WTC11 (cell line): ENCODE results near the gene ENGASE. TPM values are rescaled to one million over a fixed set of nuclear protein-coding genes. Genes with fewer than 3 reads are reported as not detected.

ENCODE experiments used
- ATAC-seq: fragments of 200-7000 bp; cut with Tn5 transposase; 2 replicates; pipeline ENCODE4 v1.10.0; 2021; ENCODE audit warnings: mild to moderate bottlenecking, moderate library complexity
- CTCF ChIA-PET: fragments of 300-600 bp; sonication (Branson Sonifier 250); formaldehyde crosslinking; loops from one replicate; lab custom pipeline; 2021; ENCODE audit warnings: antibody characterized with exemption; lab: Charles Lee
- POLR2A ChIA-PET: fragments of 350-600 bp; sonication (Branson Sonifier 250); formaldehyde crosslinking; loops from one replicate; lab custom pipeline; 2021; ENCODE audit warnings: antibody characterized with exemption; lab: Charles Lee
- DNase-seq: peaks from one replicate; pipeline ENCODE4 v3.0.0; 2021; ENCODE audit warnings: low spot score
- H3K27ac Mint-ChIP-seq: 2 replicates; pipeline ENCODE4 v1.8.0; 2021; ENCODE audit warnings: mixed read lengths
- H3K27me3 Mint-ChIP-seq: 2 replicates; pipeline ENCODE4 v1.8.0; 2021; ENCODE audit warnings: low read depth, mild to moderate bottlenecking, moderate library complexity, mixed read lengths
- H3K36me3 Mint-ChIP-seq: 2 replicates; pipeline ENCODE4 v1.8.0; 2021; ENCODE audit warnings: mixed read lengths
- H3K4me1 Mint-ChIP-seq: 2 replicates; pipeline ENCODE4 v1.8.0; 2022; ENCODE audit warnings: mixed read lengths
- H3K4me3 Mint-ChIP-seq: 2 replicates; pipeline ENCODE4 v1.8.0; 2021; ENCODE audit warnings: mild to moderate bottlenecking, moderate library complexity, mixed read lengths
- H3K9me3 Mint-ChIP-seq: 2 replicates; pipeline ENCODE4 v1.8.0; 2021; ENCODE audit warnings: mixed read lengths
- ARID4B ChIP-seq: sonication (generic); formaldehyde crosslinking; IDR thresholded peaks from 2 replicates; pipeline ENCODE4 v1.8.0; 2023; ENCODE audit warnings: missing genetic modification reagents, mild to moderate bottlenecking, borderline replicate concordance
- FOXP1 ChIP-seq: sonication (generic); formaldehyde crosslinking; IDR thresholded peaks from 2 replicates; pipeline ENCODE4 v1.8.0; 2022; ENCODE audit warnings: missing genetic modification reagents, mild to moderate bottlenecking, moderate library complexity, borderline replicate concordance
- FOXP4 ChIP-seq: sonication (generic); formaldehyde crosslinking; IDR thresholded peaks from 2 replicates; pipeline ENCODE4 v1.8.0; 2022; ENCODE audit warnings: mild to moderate bottlenecking, missing genetic modification reagents
- GABPB1 ChIP-seq: sonication (generic); formaldehyde crosslinking; IDR thresholded peaks from 2 replicates; pipeline ENCODE4 v1.8.1; 2023; ENCODE audit warnings: mild to moderate bottlenecking, missing genetic modification reagents
- GRHL2 ChIP-seq: fragments of 250-450 bp; sonication (Bioruptor Pico); IDR thresholded peaks from 2 replicates; pipeline ENCODE4 v1.8.0; 2022; ENCODE audit warnings: mild to moderate bottlenecking, moderate library complexity; ENCODE audit not compliant: insufficient replicate concordance, severe bottlenecking
- GTF2I ChIP-seq: fragments of 250-450 bp; sonication (Bioruptor Pico); conservative IDR thresholded peaks from 2 replicates; pipeline ENCODE4 v1.4.0; 2021; ENCODE audit warnings: mild to moderate bottlenecking
- IRF2 ChIP-seq: sonication (generic); formaldehyde crosslinking; IDR thresholded peaks from 2 replicates; pipeline ENCODE4 v1.8.0; 2022; ENCODE audit warnings: low read depth, missing genetic modification reagents, borderline replicate concordance
- MXD4 ChIP-seq: fragments of 250-450 bp; sonication (Bioruptor Pico); IDR thresholded peaks from 2 replicates; pipeline ENCODE4 v1.8.0; 2021; ENCODE audit warnings: mild to moderate bottlenecking, moderate library complexity, borderline replicate concordance
- OVOL2 ChIP-seq: fragments of 250-450 bp; sonication (Bioruptor Pico); IDR thresholded peaks from 2 replicates; pipeline ENCODE4 v1.9.0; 2021; ENCODE audit warnings: mild to moderate bottlenecking, borderline replicate concordance
- RORB ChIP-seq: fragments of 250-450 bp; sonication (Bioruptor Pico); IDR thresholded peaks from 2 replicates; pipeline ENCODE4 v1.9.0; 2021; ENCODE audit warnings: mild to moderate bottlenecking
- SMAD4 ChIP-seq: sonication (generic); formaldehyde crosslinking; IDR thresholded peaks from 2 replicates; pipeline ENCODE4 v1.8.0; 2022; ENCODE audit warnings: mild to moderate bottlenecking, missing genetic modification reagents
- ZNF281 ChIP-seq: sonication (generic); formaldehyde crosslinking; IDR thresholded peaks from 2 replicates; pipeline ENCODE4 v1.8.0; 2023; ENCODE audit warnings: mild to moderate bottlenecking, missing genetic modification reagents
- ZNF416 ChIP-seq: fragments of 250-450 bp; sonication (Bioruptor Pico); IDR thresholded peaks from 2 replicates; pipeline ENCODE4 v1.9.0; 2021; ENCODE audit warnings: mild to moderate bottlenecking, inconsistent platforms
- total RNA-seq: library from RNA; stranded (reverse); gene quantifications from 3 replicates; pipeline ENCODE4 v1.2.3, GENCODE V29; 2021
- TF ChIP-seq, protein P1 (sequence below): sonication (generic); formaldehyde crosslinking; IDR thresholded peaks from 2 replicates; pipeline ENCODE4 v1.8.1; 2023; ENCODE audit warnings: mild to moderate bottlenecking, missing genetic modification reagents, moderate library complexity

Gene ENGASE
- total RNA-seq, 1 experiment from 2014 or later = 41.6 TPM

DNA sequence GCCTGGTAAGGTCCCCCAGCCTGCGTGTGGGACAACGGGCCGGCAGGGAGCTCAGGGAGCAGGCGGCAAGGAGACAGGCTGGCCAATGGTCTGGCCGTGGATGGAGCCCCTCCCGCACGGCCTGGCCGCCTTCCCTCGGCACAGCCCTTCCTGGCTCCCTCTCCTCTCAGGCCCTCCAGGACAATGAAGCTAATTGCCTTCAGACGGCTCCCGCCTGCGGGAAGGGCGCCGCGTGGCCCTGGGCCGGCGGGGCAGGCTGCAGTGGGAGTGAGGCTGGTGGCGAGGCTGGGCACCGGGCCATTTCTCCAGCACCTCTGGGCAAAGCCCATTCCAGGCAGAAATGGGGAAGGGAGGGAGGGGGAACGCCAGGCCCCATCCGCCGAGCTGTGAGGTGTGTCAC lies 50.9 kb downstream of the ENGASE start:
- ATAC-seq = no peak; the same call in 1 of the 2 replicates
- no peak for DNase-seq
- ChIA-PET POLR2A (no interaction called here), CTCF (interaction anchor here (0.7 to 1.8 kb wide), 5 partner anchors 17 to 275 kb away, joined by 3 to 10 read pairs (median 4); no protein-coding TSS in a partner anchor)
- Mint-ChIP-seq H3K36me3 (no peaks in the 10 kb centered on the region), H3K27me3 (no peaks in the 10 kb centered on the region), H3K4me1 (no peaks in the 10 kb centered on the region), H3K9me3 (no peaks in the 10 kb centered on the region), H3K4me3 (no peak overlapping the region), H3K27ac (no peak overlapping the region)
- TF ChIP-seq RORB (CRISPR knock-in tag) = no peak
- 0 out of 2 replicates have a peak, but pooled peaks have one; percentile 28 for TF ChIP-seq FOXP1 (CRISPR knock-in tag)

DNA sequence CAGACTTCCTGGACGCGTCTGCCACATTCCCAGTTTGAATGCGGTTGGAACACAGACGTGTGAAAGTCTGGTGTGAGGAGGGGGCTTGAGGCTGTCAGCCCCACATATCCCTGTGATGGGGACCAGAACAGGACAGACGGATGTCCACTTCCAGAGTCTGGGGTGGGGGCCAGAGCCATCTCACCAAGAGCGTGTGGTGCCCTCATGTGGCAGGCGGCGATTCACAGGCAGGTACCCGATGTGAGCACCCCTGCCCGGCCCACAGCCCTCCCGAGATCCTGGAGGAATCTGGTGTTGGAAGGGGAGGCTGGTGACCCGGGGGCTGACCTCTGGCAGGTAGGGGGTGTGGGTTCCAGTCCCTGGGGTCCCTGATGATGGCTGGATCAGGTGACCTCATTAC lies 51.5 kb downstream of the ENGASE start:
- ATAC-seq = peak; percentile 75
- ChIA-PET CTCF (interaction anchor here (0.7 to 1.8 kb wide), 4 partner anchors 18 to 81 kb away, joined by 3 to 10 read pairs (median 4); no protein-coding TSS in a partner anchor), POLR2A (interaction anchor here (0.6 kb wide), 1 partner anchor 415 kb away, joined by 3 read pairs; no protein-coding TSS in a partner anchor)
- Mint-ChIP-seq H3K27ac (peak overlapping the region; percentile 54; the same call in 1 of the 2 replicates), H3K4me1 (no peaks in the 10 kb centered on the region), H3K27me3 (no peaks in the 10 kb centered on the region), H3K36me3 (no peaks in the 10 kb centered on the region), H3K4me3 (no peak overlapping the region), H3K9me3 (no peaks in the 10 kb centered on the region)
- peak; percentile 54 for DNase-seq
- TF ChIP-seq GABPB1 (CRISPR knock-in tag) (no peak), FOXP1 (CRISPR knock-in tag) (no peak), ZNF281 (CRISPR knock-in tag) (no peak), RORB (CRISPR knock-in tag) (no peak)

- no peaks in the 10 kb centered on the region for H3K4me1 Mint-ChIP-seq
- CTCF ChIA-PET = interaction anchor here (1.0 to 1.4 kb wide), 3 partner anchors 18 to 273 kb away, joined by 3 read pairs; no protein-coding TSS in a partner anchor
Measured at GRCh38 chr17:79127534-79128135, 53.0 kb downstream of the ENGASE start.

More at GRCh38 chr17:79127534-79128135, 53.0 kb downstream of the ENGASE start:
- H3K27ac Mint-ChIP-seq = no peak overlapping the region
- DNase-seq (no peak), ATAC-seq (no peak)
- no peaks in the 10 kb centered on the region for H3K27me3 Mint-ChIP-seq
- no peak overlapping the region for H3K4me3 Mint-ChIP-seq
- no peaks in the 10 kb centered on the region for H3K36me3 Mint-ChIP-seq
- TF ChIP-seq ZNF416 (CRISPR knock-in tag) (no peak), ARID4B (CRISPR knock-in tag) (no peak), OVOL2 (CRISPR knock-in tag) (no peak), GRHL2 (CRISPR knock-in tag) (no peak), MXD4 (CRISPR knock-in tag) (no peak), GTF2I (CRISPR knock-in tag) (no peak), FOXP4 (CRISPR knock-in tag) (no peak), IRF2 (CRISPR knock-in tag) (no peak), SMAD4 (CRISPR knock-in tag) (no peak)
- TF ChIP-seq, protein P1, sequence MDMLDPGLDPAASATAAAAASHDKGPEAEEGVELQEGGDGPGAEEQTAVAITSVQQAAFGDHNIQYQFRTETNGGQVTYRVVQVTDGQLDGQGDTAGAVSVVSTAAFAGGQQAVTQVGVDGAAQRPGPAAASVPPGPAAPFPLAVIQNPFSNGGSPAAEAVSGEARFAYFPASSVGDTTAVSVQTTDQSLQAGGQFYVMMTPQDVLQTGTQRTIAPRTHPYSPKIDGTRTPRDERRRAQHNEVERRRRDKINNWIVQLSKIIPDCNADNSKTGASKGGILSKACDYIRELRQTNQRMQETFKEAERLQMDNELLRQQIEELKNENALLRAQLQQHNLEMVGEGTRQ (CRISPR knock-in tag) = no peak
- POLR2A ChIA-PET = no interaction called here
- no peaks in the 10 kb centered on the region for H3K9me3 Mint-ChIP-seq
